Lung (tissue), 12 donors: ENCODE results near the gene NYAP2. TPM values are rescaled to one million over a fixed set of nuclear protein-coding genes. Genes with fewer than 3 reads are reported as not detected.

Experiments used
- ATAC-seq: fragments of 200-7000 bp; cut with Tn5 transposase; one replicate; pipeline ENCODE4 v1.9.1; 2020; ENCODE audit warnings: moderate number of reproducible peaks; ENCODE audit not compliant: insufficient read depth, low FRiP score
- DNase-seq, 3 donors: peaks; one replicate each; pipeline ENCODE4 v3.0.0-alpha.2; 2013 to 2017
- H3K27ac ChIP-seq, 2 donors: one replicate each; pipeline ENCODE4 v1.5.1; 2013; ENCODE audit warnings: mild to moderate bottlenecking in 2 of 2, moderate library complexity in 2 of 2, control low read depth in 1 of 2, inconsistent platforms in 1 of 2, low read depth in 1 of 2, low read length in 1 of 2
- H3K27me3 ChIP-seq, 3 donors: one replicate each; pipeline ENCODE4 v1.5.1; 2013; ENCODE audit warnings: low read length in 2 of 3; ENCODE audit not compliant: control insufficient read depth in 3 of 3, insufficient read depth in 3 of 3
- H3K36me3 ChIP-seq, 4 donors: one replicate each; pipeline ENCODE4 v1.5.1; 2013; ENCODE audit warnings: low read length in 4 of 4, mild to moderate bottlenecking in 1 of 4, moderate library complexity in 1 of 4; ENCODE audit not compliant: control insufficient read depth in 4 of 4, insufficient read depth in 4 of 4
- H3K4me1 ChIP-seq, 5 donors: one replicate each; pipeline ENCODE4 v1.5.1; 2013; ENCODE audit warnings: low read length in 5 of 5, mild to moderate bottlenecking in 2 of 5, moderate library complexity in 1 of 5; ENCODE audit not compliant: control insufficient read depth in 5 of 5, insufficient read depth in 5 of 5
- H3K4me3 ChIP-seq: one replicate; pipeline ENCODE4 v1.5.1; 2013; ENCODE audit warnings: mild to moderate bottlenecking, control low read depth, moderate library complexity
- H3K9ac ChIP-seq, 2 donors: one replicate each; pipeline ENCODE4 v1.5.1; 2013; ENCODE audit warnings: low read length in 2 of 2, control low read depth in 1 of 2; ENCODE audit not compliant: insufficient read depth in 1 of 2
- H3K9me3 ChIP-seq, 4 donors: one replicate each; pipeline ENCODE4 v1.5.1; 2013; ENCODE audit warnings: low read length in 3 of 4, mild to moderate bottlenecking in 1 of 4, moderate library complexity in 1 of 4; ENCODE audit not compliant: control insufficient read depth in 4 of 4, insufficient read depth in 3 of 4
- WGBS, 2 donors: extraction: QIAGEN DNeasy Blood & Tissue Kit; methylation state at CpG; one replicate each; pipeline ENCODE4 v1.1.7; 2013; 5-methylcytosine and 5-hydroxymethylcytosine counted together
- polyA plus RNA-seq, 2 donors: library from polyadenylated mRNA; stranded (reverse); fragments of 200-250 nt; gene quantifications; one replicate each; pipeline ENCODE4 v1.2.1, GENCODE V29; 2013
- total RNA-seq, 2 donors: library from RNA; depleted of rRNA in 1 of 2; stranded (reverse); fragments of >200 nt in 1 of 2; gene quantifications; one replicate each; pipeline ENCODE4 v1.2.1, GENCODE V29; 2014 to 2021
- TF ChIP-seq, protein P1 (sequence below): IDR thresholded peaks from 2 replicates; pipeline ENCODE4 v1.5.1; 2012; ENCODE audit warnings: mild to moderate bottlenecking; ENCODE audit errors: control extremely low read depth, extremely low read depth
- donor health status: control.
- donor health status: control.
- donor health status: Bipolar disorder and iron deficiency.
- donor health status: healthy.
- donor health status: DM: yes; HTN: yes; CAD: no.

NYAP2 gene
- total and polyA plus RNA-seq, 4 donors = 0.20 to 1.6 (median 0.83) TPM

DNA sequence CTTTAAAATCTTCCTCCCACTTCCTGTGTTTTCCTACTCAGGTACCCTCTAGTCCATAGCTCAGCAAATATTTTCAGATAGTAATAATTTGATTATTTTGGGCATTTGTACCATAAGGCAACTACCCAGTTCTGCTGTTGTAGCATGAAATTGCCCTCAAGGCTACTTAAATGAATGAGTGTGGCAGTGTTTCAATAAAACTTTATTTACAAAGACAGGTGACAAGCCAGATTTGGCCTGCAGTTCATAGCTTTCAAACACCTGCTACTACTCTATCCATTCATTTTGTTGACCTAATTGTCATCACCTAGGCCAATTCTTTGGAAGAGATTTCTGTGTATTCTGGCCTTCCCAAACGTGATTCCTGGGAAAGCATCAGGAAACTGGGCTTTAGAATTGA, 28.9 kb downstream of the NYAP2 start:
- no peak overlapping the region for H3K4me3 ChIP-seq
- WGBS, 2 donors = 37 to 42% methylated on average over 1 of the region's 1 CpG
- no peak overlapping the region for H3K27ac ChIP-seq
- TF ChIP-seq, protein P1, sequence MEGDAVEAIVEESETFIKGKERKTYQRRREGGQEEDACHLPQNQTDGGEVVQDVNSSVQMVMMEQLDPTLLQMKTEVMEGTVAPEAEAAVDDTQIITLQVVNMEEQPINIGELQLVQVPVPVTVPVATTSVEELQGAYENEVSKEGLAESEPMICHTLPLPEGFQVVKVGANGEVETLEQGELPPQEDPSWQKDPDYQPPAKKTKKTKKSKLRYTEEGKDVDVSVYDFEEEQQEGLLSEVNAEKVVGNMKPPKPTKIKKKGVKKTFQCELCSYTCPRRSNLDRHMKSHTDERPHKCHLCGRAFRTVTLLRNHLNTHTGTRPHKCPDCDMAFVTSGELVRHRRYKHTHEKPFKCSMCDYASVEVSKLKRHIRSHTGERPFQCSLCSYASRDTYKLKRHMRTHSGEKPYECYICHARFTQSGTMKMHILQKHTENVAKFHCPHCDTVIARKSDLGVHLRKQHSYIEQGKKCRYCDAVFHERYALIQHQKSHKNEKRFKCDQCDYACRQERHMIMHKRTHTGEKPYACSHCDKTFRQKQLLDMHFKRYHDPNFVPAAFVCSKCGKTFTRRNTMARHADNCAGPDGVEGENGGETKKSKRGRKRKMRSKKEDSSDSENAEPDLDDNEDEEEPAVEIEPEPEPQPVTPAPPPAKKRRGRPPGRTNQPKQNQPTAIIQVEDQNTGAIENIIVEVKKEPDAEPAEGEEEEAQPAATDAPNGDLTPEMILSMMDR = no peak
- no peaks in the 10 kb centered on the region for H3K27me3 ChIP-seq
- ATAC-seq (no peak), DNase-seq (no peak)
- no peak overlapping the region for H3K9ac ChIP-seq
- H3K4me1 ChIP-seq = peaks cover 0 to 4% (median 0%) of the 10 kb centered on the region in 5 donors
- H3K36me3 ChIP-seq = no peaks in the 10 kb centered on the region
- H3K9me3 ChIP-seq = no peaks in the 10 kb centered on the region

DNA sequence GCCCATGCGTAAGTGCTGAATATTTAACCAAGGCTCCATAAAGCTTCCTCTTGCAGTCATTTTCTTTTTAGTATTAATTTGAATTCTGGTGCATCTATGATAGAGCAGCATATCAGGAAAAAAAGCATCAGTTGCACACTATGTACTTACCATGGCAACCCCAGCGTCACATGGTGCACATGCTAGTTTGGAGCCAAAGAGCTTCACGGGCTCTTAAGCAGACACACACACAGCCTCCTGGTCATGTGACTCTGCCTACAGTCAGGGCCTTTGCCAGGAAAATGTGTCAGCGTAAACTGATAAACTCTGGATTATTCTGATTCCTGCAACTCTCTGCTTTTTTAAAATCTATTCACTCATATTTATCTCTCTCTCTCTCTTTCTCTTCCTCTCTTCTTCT, 30.2 kb downstream of the NYAP2 start:
- DNase-seq = peak; percentile 62 to 82 (median 70)
- 60 to 72% methylated on average over 4 of the region's 4 CpGs for WGBS, 2 donors
- H3K27me3 ChIP-seq = peaks cover 0 to 2% (median 0%) of the 10 kb centered on the region in 3 donors

DNA sequence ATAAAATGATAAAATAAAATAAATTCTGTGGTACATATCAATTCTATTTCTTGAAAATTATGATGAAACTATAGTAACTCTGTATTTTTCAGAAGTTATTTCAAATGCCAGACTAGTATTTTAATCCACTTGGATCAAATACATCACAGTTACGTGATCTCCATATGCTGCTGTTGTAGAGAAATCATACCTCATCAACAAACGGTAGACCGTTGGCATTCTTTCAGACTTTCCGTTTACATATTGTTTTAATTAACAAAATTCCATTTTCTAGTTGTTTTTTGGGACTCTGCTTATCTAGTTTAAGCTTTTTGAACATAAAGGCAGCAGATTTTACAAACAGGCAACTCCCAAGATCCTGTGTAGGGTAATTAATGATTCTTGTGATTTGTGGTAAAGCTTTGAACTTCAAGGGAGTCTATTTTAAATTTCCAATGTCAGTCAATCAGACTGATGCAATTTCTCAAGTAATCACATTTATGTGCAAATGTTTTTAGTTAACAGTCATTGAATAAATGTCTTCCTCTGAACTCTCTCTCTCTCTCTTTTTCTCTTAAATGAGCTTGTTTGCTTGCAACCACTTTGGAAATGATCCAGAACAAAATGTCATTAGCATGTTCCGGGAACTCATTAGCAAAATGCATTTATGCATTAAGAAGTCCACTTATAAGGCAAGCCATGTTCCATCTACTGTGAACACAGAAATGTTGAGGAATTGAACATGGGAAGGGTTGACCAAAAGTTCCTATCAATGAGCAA, 31.8 kb downstream of the NYAP2 start:
- Histone ChIP-seq H3K27ac (no peak overlapping the region), H3K9me3 (no peaks in the 10 kb centered on the region), H3K4me1 (peaks cover 0 to 4% (median 0%) of the 10 kb centered on the region in 5 donors), H3K36me3 (no peaks in the 10 kb centered on the region), H3K27me3 (peaks cover 0 to 3% (median 0%) of the 10 kb centered on the region in 3 donors), H3K4me3 (no peak overlapping the region), H3K9ac (no peak overlapping the region)
- no peak for ATAC-seq
- peak in 2 of 3 donors; percentile 8 to 17 for DNase-seq
- TF ChIP-seq, protein P1 = no peak
- 67 to 77% methylated on average over 5 of the region's 5 CpGs for WGBS, 2 donors

More for the DNA sequence above, 30.2 kb downstream of the NYAP2 start:
- Histone ChIP-seq H3K4me1 (peaks cover 0 to 4% (median 0%) of the 10 kb centered on the region in 5 donors), H3K9me3 (no peaks in the 10 kb centered on the region), H3K4me3 (no peak overlapping the region), H3K36me3 (no peaks in the 10 kb centered on the region), H3K9ac (no peak overlapping the region), H3K27ac (no peak overlapping the region)
- no peak for ATAC-seq
- TF ChIP-seq, protein P1 = no peak
